Keratinocyte (primary cell): ENCODE data around the gene NYAP2. TPM values are rescaled to one million over a fixed set of nuclear protein-coding genes. Genes with fewer than 3 reads are reported as not detected.

Experiments
- DNase-seq: peaks from one replicate; pipeline ENCODE4 v3.0.0-alpha.2; 2011; ENCODE audit warnings: low read depth, missing footprints, low spot score
- FAIRE-seq: peaks from 2 replicates; lab custom pipeline; 2011; peaks lifted over from hg19 to GRCh38; lab: Jason Lieb, UNC
- H2AFZ ChIP-seq: 2 replicates; pipeline ENCODE4 v1.6.0; 2012; ENCODE audit warnings: low read length, control low read depth, inconsistent platforms; ENCODE audit not compliant: control insufficient read depth
- H3K27ac ChIP-seq: 2 replicates; pipeline ENCODE4 v1.5.1; 2011; ENCODE audit warnings: low read length; ENCODE audit not compliant: control insufficient read depth, insufficient read depth
- H3K27me3 ChIP-seq: 3 replicates; pipeline ENCODE4 v1.6.0; 2011; ENCODE audit warnings: low read length; ENCODE audit not compliant: control insufficient read depth, insufficient read depth; ENCODE audit errors: extremely low read depth
- H3K36me3 ChIP-seq, 2 experiments: 2 replicates in 1 of 2; 3 replicates in 1 of 2; pipeline ENCODE4 v1.5.1; 2011; ENCODE audit warnings: low read length in 2 of 2, mild to moderate bottlenecking in 1 of 2; ENCODE audit not compliant: control insufficient read depth in 2 of 2, insufficient read depth in 2 of 2; ENCODE audit errors: extremely low read depth in 1 of 2
- H3K4me1 ChIP-seq: 3 replicates; pipeline ENCODE4 v1.5.1; 2011; ENCODE audit warnings: low read length; ENCODE audit not compliant: control insufficient read depth, insufficient read depth; ENCODE audit errors: extremely low read depth
- H3K4me2 ChIP-seq: 3 replicates; pipeline ENCODE4 v1.6.0; 2011; ENCODE audit warnings: low read depth, low read length; ENCODE audit not compliant: control insufficient read depth, insufficient read depth; ENCODE audit errors: extremely low read depth
- H3K4me3 ChIP-seq, 3 experiments: fragments of 200-600 bp in 1 of 3; sonication (generic) in 1 of 3; 2 replicates in 2 of 3; 3 replicates in 1 of 3; pipeline ENCODE4 v1.5.1; 2011 to 2016; ENCODE audit warnings: low read length in 3 of 3, mild to moderate bottlenecking in 3 of 3, control low read depth in 2 of 3, inconsistent platforms in 1 of 3, low read depth in 1 of 3, mixed read lengths in 1 of 3, mixed run types in 1 of 3, moderate library complexity in 1 of 3; ENCODE audit not compliant: control insufficient read depth in 2 of 3, insufficient read depth in 2 of 3; ENCODE audit errors: extremely low read depth in 1 of 3
- H3K79me2 ChIP-seq: 2 replicates; pipeline ENCODE4 v1.6.0; 2012; ENCODE audit warnings: low read length; ENCODE audit not compliant: control insufficient read depth, insufficient read depth
- H3K9ac ChIP-seq: 3 replicates; pipeline ENCODE4 v1.6.0; 2011; ENCODE audit warnings: low read length; ENCODE audit not compliant: control insufficient read depth, insufficient read depth; ENCODE audit errors: extremely low read depth
- H3K9me1 ChIP-seq: 3 replicates; pipeline ENCODE4 v1.6.0; 2011; ENCODE audit warnings: low read length; ENCODE audit not compliant: control insufficient read depth, insufficient read depth; ENCODE audit errors: extremely low read depth
- H3K9me3 ChIP-seq: 2 replicates; pipeline ENCODE4 v1.5.1; 2012; ENCODE audit warnings: low read depth, low read length; ENCODE audit not compliant: control insufficient read depth
- H4K20me1 ChIP-seq: 3 replicates; pipeline ENCODE4 v1.6.0; 2011; ENCODE audit warnings: low read length; ENCODE audit not compliant: control insufficient read depth, insufficient read depth; ENCODE audit errors: extremely low read depth
- EZH2 ChIP-seq: IDR thresholded peaks from one replicate; pipeline ENCODE4 v1.6.1; 2012; ENCODE audit warnings: inconsistent platforms, mild to moderate bottlenecking, low read length, moderate library complexity
- dilution Hi-C: fragments of 300-500 bp; cut with MboI; formaldehyde crosslinking; loops from one replicate; pipeline ENCODE4 v1.7.0; 2020; ENCODE audit warnings: low sequenced_read_pairs; ENCODE audit not compliant: extremely low pct_ligation_motif_present
- polyA plus RNA-seq, 5 experiments: library from polyadenylated mRNA; depleted of rRNA in 3 of 5; stranded (reverse) in 3 of 5; stranded (forward) in 1 of 5; unstranded in 1 of 5; fragments of >200 nt; gene quantifications; 1 replicate in 1 of 5; 2 replicates in 3 of 5; 3 replicates in 1 of 5; pipeline versions ENCODE4 v1.2.1 to v1.2.3, GENCODE V29; 2011 to 2012; ENCODE audit warnings: missing spikeins in 2 of 5, low read depth in 1 of 5, low replicate concordance in 1 of 5
- TF ChIP-seq, protein P1 (sequence below), 3 experiments: IDR thresholded peaks in 1 of 3; conservative IDR thresholded peaks in 1 of 3; optimal IDR thresholded peaks in 1 of 3; 2 replicates in 2 of 3; 3 replicates in 1 of 3; pipeline versions ENCODE3 to v1.5.1; 2011; ENCODE audit warnings: low read length in 3 of 3, mild to moderate bottlenecking in 3 of 3, moderate library complexity in 2 of 3, control low read depth in 1 of 3, inconsistent platforms in 1 of 3; ENCODE audit not compliant: insufficient read depth in 2 of 3; ENCODE audit errors: extremely low read depth in 1 of 3

NYAP2 gene
- polyA plus RNA-seq, 1 donor (not counting 4 experiments of a cell fraction or from before 2014, with no cell fraction given), result not detected

DNA sequence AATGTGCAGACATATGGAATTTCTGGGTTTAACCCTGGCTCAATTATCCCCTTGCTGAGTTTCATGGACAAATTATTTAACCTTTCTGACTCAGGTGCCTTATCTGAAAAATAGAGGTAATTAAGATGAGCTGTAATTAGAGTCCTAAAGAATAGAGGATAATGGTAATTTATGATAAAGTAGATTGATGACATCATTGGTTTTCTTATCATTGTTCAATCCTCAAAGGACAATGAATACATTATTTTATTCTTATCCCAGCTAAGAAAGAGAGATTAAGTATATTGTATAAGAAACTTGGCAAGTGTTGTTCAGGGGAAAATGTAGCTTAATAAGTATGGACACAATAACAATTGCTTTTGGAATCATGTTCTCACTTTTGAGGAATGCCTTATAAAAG lies 279.3 kb downstream of the NYAP2 start:
- TF ChIP-seq, protein P1, sequence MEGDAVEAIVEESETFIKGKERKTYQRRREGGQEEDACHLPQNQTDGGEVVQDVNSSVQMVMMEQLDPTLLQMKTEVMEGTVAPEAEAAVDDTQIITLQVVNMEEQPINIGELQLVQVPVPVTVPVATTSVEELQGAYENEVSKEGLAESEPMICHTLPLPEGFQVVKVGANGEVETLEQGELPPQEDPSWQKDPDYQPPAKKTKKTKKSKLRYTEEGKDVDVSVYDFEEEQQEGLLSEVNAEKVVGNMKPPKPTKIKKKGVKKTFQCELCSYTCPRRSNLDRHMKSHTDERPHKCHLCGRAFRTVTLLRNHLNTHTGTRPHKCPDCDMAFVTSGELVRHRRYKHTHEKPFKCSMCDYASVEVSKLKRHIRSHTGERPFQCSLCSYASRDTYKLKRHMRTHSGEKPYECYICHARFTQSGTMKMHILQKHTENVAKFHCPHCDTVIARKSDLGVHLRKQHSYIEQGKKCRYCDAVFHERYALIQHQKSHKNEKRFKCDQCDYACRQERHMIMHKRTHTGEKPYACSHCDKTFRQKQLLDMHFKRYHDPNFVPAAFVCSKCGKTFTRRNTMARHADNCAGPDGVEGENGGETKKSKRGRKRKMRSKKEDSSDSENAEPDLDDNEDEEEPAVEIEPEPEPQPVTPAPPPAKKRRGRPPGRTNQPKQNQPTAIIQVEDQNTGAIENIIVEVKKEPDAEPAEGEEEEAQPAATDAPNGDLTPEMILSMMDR (optimal IDR thresholded peaks at IDR 0.05 in 1 of 3, IDR thresholded peaks at IDR 0.05 in 1 of 3, conservative IDR thresholded peaks at IDR 0.05 in 1 of 3; ENCODE audit: extremely low read depth in 1 of 3, insufficient read depth in 2 of 3, low read length in 3 of 3), result no peak
- Histone ChIP-seq H3K9me3 (no peaks in the 10 kb centered on the region), H3K4me1 (no peaks in the 10 kb centered on the region), H3K9me1 (no peaks in the 10 kb centered on the region), H3K27me3 (no peaks in the 10 kb centered on the region), H3K36me3 (no peaks in the 10 kb centered on the region), H3K9ac (no peak overlapping the region), H4K20me1 (no peaks in the 10 kb centered on the region), H3K4me3 (no peak overlapping the region), H3K4me2 (no peak overlapping the region), H3K79me2 (no peaks in the 10 kb centered on the region), H3K27ac (no peak overlapping the region), H2AFZ (no peak overlapping the region)
- DNase-seq (no peak), FAIRE-seq (no peak)
- dilution Hi-C loops, result no loop called here

DNA sequence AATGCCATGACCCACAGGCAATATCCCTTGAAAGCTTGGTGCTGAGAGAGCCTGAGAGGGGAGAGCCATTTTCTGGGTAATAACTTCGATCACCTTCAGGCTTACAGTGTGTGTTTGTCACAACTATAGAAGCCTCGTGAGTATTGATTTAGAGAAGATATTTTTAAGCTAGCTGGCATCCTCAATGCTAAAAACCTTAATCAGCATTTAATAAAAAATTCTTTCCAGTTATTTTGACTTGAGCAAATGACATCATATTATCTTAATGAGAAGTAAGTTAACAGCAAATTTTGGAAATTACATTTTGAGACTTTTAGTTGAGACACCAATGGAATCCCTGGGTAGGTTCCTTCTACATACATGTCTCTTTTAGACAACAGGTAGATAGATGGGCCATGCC lies 283.7 kb downstream of the NYAP2 start:
- dilution Hi-C loops, result no loop called here
- Histone ChIP-seq H3K9me1 (no peaks in the 10 kb centered on the region), H3K4me2 (no peak overlapping the region), H3K27ac (no peak overlapping the region), H3K79me2 (no peaks in the 10 kb centered on the region), H3K27me3 (no peaks in the 10 kb centered on the region), H4K20me1 (no peaks in the 10 kb centered on the region), H2AFZ (no peak overlapping the region), H3K9me3 (no peaks in the 10 kb centered on the region), H3K36me3 (no peaks in the 10 kb centered on the region), H3K9ac (no peak overlapping the region), H3K4me3 (no peak overlapping the region), H3K4me1 (no peaks in the 10 kb centered on the region)
- no peak for TF ChIP-seq EZH2
- TF ChIP-seq, protein P1 (optimal IDR thresholded peaks at IDR 0.05 in 1 of 3, IDR thresholded peaks at IDR 0.05 in 1 of 3, conservative IDR thresholded peaks at IDR 0.05 in 1 of 3; ENCODE audit: extremely low read depth in 1 of 3, insufficient read depth in 2 of 3, low read length in 3 of 3), result no peak
- no peak for DNase-seq
- FAIRE-seq, result no peak
